Esophagus muscularis mucosa (tissue), 4 donors: ENCODE measurements around the gene HAO2. TPM values are rescaled to one million over a fixed set of nuclear protein-coding genes. Genes with fewer than 3 reads are reported as not detected.

Experiments used
- DNase-seq: peaks from one replicate; pipeline ENCODE4 v3.0.0-alpha.2; 2017; ENCODE audit errors: extremely low spot score
- H3K27ac ChIP-seq, 4 donors: fragments of 200-600 bp; sonication (generic); replicated peaks in 1 of 4; 1 replicate in 3 of 4; 2 replicates in 1 of 4; pipeline ENCODE4 v1.5.1; 2016 to 2019; ENCODE audit warnings: mild to moderate bottlenecking in 1 of 4
- H3K27me3 ChIP-seq, 4 donors: fragments of 200-600 bp; sonication (generic); one replicate each; pipeline versions ENCODE4 v1.5.1 to v1.6.0; 2016 to 2019
- H3K36me3 ChIP-seq, 4 donors: fragments of 200-600 bp; sonication (generic); one replicate each; pipeline ENCODE4 v1.5.1; 2016 to 2019
- H3K4me1 ChIP-seq, 4 donors: fragments of 200-600 bp; sonication (generic); one replicate each; pipeline ENCODE4 v1.5.1; 2016 to 2019
- H3K4me3 ChIP-seq, 4 donors: fragments of 200-600 bp; sonication (generic); 1 replicate in 2 of 4; 2 replicates in 2 of 4; pipeline ENCODE4 v1.5.1; 2016 to 2019; ENCODE audit warnings: mild to moderate bottlenecking in 4 of 4, moderate library complexity in 1 of 4
- H3K9me3 ChIP-seq, 4 donors: fragments of 200-600 bp; sonication (generic); 1 replicate in 3 of 4; 2 replicates in 1 of 4; pipeline ENCODE4 v1.5.1; 2016 to 2019
- EP300 ChIP-seq: sonication (generic); formaldehyde crosslinking; IDR thresholded peaks from one replicate; pipeline ENCODE4 v1.6.1; 2017; ENCODE audit warnings: antibody characterized with exemption
- POLR2A ChIP-seq: fragments of 450-650 bp; IDR thresholded peaks from one replicate; pipeline ENCODE4 v1.6.1; 2017; ENCODE audit warnings: antibody characterized with exemption, moderate library complexity, mild to moderate bottlenecking, low read depth
- POLR2AphosphoS5 ChIP-seq, 2 donors: sonication (generic); formaldehyde crosslinking; IDR thresholded peaks; one replicate each; pipeline ENCODE4 v1.6.1; 2017; ENCODE audit warnings: antibody characterized with exemption in 2 of 2
- WGBS: methylation state at CpG from one replicate; pipeline ENCODE4 v1.1.5; 2018; 5-methylcytosine and 5-hydroxymethylcytosine counted together
- intact Hi-C: fragments of 100-400 bp; cut with DNase I; formaldehyde crosslinking; loops from one replicate; pipeline ENCODE4 v1.15.1; 2023
- total RNA-seq, 4 donors: library from RNA; depleted of rRNA; stranded (reverse); fragments of >200 nt; gene quantifications; one replicate each; pipeline versions ENCODE4 v1.1.0 to v1.2.1, GENCODE V29; 2016
- TF ChIP-seq, protein P1 (sequence below), 3 experiments: fragments of 200-600 bp in 2 of 3; fragments of 450-650 bp in 1 of 3; sonication (generic) in 2 of 3; IDR thresholded peaks; one replicate each; pipeline ENCODE4 v1.5.1; 2017 to 2019; ENCODE audit warnings: antibody characterized with exemption in 3 of 3, mild to moderate bottlenecking in 2 of 3, moderate library complexity in 1 of 3

Gene HAO2
- total RNA-seq, 4 donors from 2014 or later, result 0.32 TPM; not detected in 3

DNA sequence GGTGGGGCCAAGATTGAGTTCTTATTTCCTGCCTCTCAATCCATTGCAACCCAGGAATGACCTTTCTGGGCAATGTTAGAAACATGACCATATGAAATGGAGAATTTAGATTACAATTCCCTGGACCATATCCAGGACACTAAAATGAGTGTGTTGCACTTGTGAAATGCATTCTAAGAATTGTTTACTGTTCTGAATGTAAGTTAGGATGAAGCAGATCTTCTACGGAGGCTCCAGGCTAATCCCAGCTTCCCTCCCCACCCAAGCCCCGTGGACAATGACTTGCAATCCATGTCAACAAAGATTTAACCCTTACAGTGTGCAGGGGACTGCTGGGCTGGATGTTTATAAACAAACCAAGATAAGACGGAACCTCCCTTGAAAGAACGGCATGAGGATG, 31.7 kb upstream of the HAO2 start:
- Histone ChIP-seq H3K4me3 (no peak overlapping the region), H3K9me3 (no peaks in the 10 kb centered on the region), H3K27me3 (no peaks in the 10 kb centered on the region), H3K27ac (no peak overlapping the region), H3K36me3 (no peaks in the 10 kb centered on the region), H3K4me1 (no peaks in the 10 kb centered on the region)
- no peak for TF ChIP-seq POLR2AphosphoS5 (IDR thresholded peaks at IDR 0.05)
- no peak for TF ChIP-seq EP300
- TF ChIP-seq, protein P1, sequence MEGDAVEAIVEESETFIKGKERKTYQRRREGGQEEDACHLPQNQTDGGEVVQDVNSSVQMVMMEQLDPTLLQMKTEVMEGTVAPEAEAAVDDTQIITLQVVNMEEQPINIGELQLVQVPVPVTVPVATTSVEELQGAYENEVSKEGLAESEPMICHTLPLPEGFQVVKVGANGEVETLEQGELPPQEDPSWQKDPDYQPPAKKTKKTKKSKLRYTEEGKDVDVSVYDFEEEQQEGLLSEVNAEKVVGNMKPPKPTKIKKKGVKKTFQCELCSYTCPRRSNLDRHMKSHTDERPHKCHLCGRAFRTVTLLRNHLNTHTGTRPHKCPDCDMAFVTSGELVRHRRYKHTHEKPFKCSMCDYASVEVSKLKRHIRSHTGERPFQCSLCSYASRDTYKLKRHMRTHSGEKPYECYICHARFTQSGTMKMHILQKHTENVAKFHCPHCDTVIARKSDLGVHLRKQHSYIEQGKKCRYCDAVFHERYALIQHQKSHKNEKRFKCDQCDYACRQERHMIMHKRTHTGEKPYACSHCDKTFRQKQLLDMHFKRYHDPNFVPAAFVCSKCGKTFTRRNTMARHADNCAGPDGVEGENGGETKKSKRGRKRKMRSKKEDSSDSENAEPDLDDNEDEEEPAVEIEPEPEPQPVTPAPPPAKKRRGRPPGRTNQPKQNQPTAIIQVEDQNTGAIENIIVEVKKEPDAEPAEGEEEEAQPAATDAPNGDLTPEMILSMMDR (IDR thresholded peaks at IDR 0.05), result no peak
- no peak for TF ChIP-seq POLR2A
- intact Hi-C loops, result no loop called here
- DNase-seq, result no peak
- 36% methylated on average over 4 of the region's 4 CpGs for WGBS

DNA sequence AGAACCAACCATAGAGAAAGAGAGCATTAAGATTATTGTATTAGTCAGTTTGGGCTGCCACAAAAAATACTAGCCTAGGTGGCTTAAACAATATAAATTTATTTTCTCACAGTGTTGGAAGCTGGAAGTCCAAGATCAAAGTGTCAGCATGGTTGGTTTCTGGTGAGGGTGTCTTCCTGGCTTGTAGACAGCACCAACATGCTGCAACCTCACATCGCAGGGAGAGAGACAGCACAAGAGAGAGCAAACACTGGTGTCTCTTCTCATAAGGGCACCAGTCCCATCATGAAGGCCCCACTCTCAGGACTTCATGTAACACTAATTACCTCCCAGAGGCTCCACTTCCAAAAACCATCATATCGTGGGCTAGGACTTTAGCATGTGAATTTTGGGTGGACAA, 30.6 kb upstream of the HAO2 start:
- TF ChIP-seq POLR2AphosphoS5 (IDR thresholded peaks at IDR 0.05) (no peak), EP300 (no peak), POLR2A (no peak)
- TF ChIP-seq, protein P1 (IDR thresholded peaks at IDR 0.05), result no peak
- H3K27me3 ChIP-seq, result no peaks in the 10 kb centered on the region
- H3K4me3 ChIP-seq, result no peak overlapping the region
- no peaks in the 10 kb centered on the region for H3K36me3 ChIP-seq
- H3K4me1 ChIP-seq, result no peaks in the 10 kb centered on the region
- no peaks in the 10 kb centered on the region for H3K9me3 ChIP-seq
- no peak for DNase-seq
- intact Hi-C loops, result no loop called here
- WGBS, result 83% methylated on average over 2 of the region's 2 CpGs
- H3K27ac ChIP-seq, result no peak overlapping the region

DNA sequence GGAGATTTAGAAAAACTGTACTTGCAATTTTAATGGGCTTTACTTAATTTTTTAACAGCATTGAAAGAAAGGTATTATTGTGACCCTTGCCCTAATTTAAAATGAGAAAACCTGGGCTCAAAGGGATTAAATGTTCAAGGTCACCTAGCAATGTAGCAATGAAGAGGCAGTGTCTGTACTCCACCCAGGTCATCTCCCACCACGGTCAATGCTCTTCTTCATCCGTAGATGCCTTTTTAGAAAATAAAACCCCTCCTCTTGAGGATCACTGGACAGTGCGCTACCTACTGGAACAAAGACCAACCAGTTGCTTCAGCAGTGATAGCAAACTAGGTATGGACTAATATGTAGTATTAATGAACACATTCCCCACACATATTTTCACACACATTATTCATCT, 29.8 kb upstream of the HAO2 start:
- Histone ChIP-seq H3K36me3 (no peaks in the 10 kb centered on the region), H3K27ac (no peak overlapping the region), H3K4me3 (no peak overlapping the region), H3K4me1 (no peaks in the 10 kb centered on the region), H3K27me3 (no peaks in the 10 kb centered on the region), H3K9me3 (no peaks in the 10 kb centered on the region)
- TF ChIP-seq POLR2AphosphoS5 (IDR thresholded peaks at IDR 0.05), result no peak
- TF ChIP-seq, protein P1 (IDR thresholded peaks at IDR 0.05), result no peak
- no peak for TF ChIP-seq POLR2A
- no peak for TF ChIP-seq EP300
- intact Hi-C loops, result no loop called here
- DNase-seq, result peak; percentile 21
- WGBS, result 87% methylated on average over 3 of the region's 3 CpGs

DNA sequence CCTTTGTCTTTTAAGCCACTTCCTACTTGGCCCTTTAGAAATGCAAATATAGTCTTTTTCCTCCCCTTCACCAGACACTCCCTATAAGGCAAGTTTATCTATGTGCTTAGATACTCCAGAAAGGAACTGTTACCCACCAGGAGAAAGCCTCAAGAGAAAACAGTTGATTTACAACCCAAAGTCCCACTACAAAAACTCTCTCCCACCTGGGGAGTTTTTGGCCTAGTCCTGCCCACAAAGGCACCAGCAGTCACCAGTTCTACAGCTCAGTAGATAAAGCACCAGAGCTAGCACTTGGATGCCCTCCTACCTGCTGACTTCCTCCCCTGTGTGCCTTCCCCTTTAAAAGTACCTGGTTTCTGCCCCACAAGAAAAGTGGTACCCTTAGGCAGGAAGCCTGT, 27.7 kb upstream of the HAO2 start:
- Histone ChIP-seq H3K4me1 (no peaks in the 10 kb centered on the region), H3K27ac (no peak overlapping the region), H3K36me3 (no peaks in the 10 kb centered on the region), H3K4me3 (no peak overlapping the region), H3K27me3 (no peaks in the 10 kb centered on the region), H3K9me3 (no peaks in the 10 kb centered on the region)
- no peak for TF ChIP-seq EP300
- TF ChIP-seq, protein P1 (IDR thresholded peaks at IDR 0.05), result no peak
- no peak for TF ChIP-seq POLR2A
- no peak for TF ChIP-seq POLR2AphosphoS5 (IDR thresholded peaks at IDR 0.05)
- intact Hi-C loops, result no loop called here
- DNase-seq, result no peak

DNA sequence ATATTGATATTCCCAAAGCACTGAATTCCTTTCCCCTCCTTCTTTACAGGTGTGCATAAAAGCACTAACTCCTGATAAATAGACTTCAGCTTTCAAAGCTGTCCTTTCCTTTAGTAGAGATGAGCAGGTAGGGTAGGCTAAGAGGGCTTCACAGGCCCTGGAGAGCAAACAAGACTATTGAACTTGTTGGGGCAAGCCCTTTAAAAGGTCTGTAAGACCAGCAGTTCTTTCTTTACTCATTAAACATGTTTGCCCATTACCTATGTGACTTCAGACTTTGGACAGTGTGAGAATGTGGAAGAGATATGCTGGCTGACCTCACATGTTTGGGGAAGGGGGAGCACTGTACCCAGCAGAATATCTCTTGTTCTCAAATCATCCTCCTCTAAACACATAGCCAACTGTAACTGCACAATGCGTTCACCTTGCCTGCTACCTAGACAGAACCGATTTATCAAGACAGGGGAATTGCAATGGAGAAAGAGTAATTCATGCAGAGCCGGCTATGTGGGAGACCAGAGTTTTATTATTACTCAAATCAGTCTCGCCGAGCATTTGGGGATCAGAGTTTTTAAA, 27.1 kb upstream of the HAO2 start:
- Histone ChIP-seq H3K36me3 (no peaks in the 10 kb centered on the region), H3K27ac (no peak overlapping the region), H3K4me3 (no peak overlapping the region), H3K4me1 (no peaks in the 10 kb centered on the region), H3K27me3 (no peaks in the 10 kb centered on the region), H3K9me3 (no peaks in the 10 kb centered on the region)
- TF ChIP-seq, protein P1 (IDR thresholded peaks at IDR 0.05), result no peak
- TF ChIP-seq EP300 (no peak), POLR2A (no peak), POLR2AphosphoS5 (IDR thresholded peaks at IDR 0.05) (no peak)
- peak; percentile 64 for DNase-seq
- WGBS, result 85% methylated on average over 5 of the region's 5 CpGs
- intact Hi-C loops, result no loop called here
